Osteocyte (in vitro differentiated cells): Measurements from ENCODE around the gene ZFX. TPM values are rescaled to one million over a fixed set of nuclear protein-coding genes. Genes with fewer than 3 reads are reported as not detected.

Experiments
- DNase-seq: peaks from one replicate; pipeline ENCODE4 v3.0.0; 2021; ENCODE audit warnings: mixed read lengths; ENCODE audit not compliant: unreplicated experiment; ENCODE audit errors: extremely low spot score
- H3K27ac Mint-ChIP-seq: one replicate; pipeline ENCODE4 v1.8.0; 2021; ENCODE audit warnings: mild to moderate bottlenecking, mixed read lengths; ENCODE audit not compliant: unreplicated experiment
- H3K27me3 Mint-ChIP-seq: one replicate; pipeline ENCODE4 v1.8.0; 2021; ENCODE audit warnings: mixed read lengths; ENCODE audit not compliant: unreplicated experiment
- H3K36me3 Mint-ChIP-seq: one replicate; pipeline ENCODE4 v1.8.0; 2021; ENCODE audit warnings: mixed read lengths; ENCODE audit not compliant: unreplicated experiment
- H3K4me1 Mint-ChIP-seq: one replicate; pipeline ENCODE4 v1.8.0; 2021; ENCODE audit warnings: mixed read lengths; ENCODE audit not compliant: unreplicated experiment
- H3K4me3 Mint-ChIP-seq: one replicate; pipeline ENCODE4 v1.8.0; 2021; ENCODE audit warnings: mild to moderate bottlenecking, moderate library complexity, mixed read lengths; ENCODE audit not compliant: unreplicated experiment
- H3K9me3 Mint-ChIP-seq: one replicate; pipeline ENCODE4 v1.8.0; 2021; ENCODE audit warnings: mixed read lengths; ENCODE audit not compliant: unreplicated experiment
- total RNA-seq: library from RNA; stranded (reverse); gene quantifications from 2 replicates; pipeline ENCODE4 v1.2.1, GENCODE V29; 2021
- TF ChIP-seq, protein P1 (sequence below): fragments of 200-600 bp; sonication (generic); IDR thresholded peaks from 2 replicates; pipeline ENCODE4 v1.5.0; 2021; ENCODE audit warnings: antibody characterized with exemption, mild to moderate bottlenecking, moderate library complexity

The ZFX gene
- total RNA-seq, 1 donor from 2014 or later, result 84.6 TPM

DNA sequence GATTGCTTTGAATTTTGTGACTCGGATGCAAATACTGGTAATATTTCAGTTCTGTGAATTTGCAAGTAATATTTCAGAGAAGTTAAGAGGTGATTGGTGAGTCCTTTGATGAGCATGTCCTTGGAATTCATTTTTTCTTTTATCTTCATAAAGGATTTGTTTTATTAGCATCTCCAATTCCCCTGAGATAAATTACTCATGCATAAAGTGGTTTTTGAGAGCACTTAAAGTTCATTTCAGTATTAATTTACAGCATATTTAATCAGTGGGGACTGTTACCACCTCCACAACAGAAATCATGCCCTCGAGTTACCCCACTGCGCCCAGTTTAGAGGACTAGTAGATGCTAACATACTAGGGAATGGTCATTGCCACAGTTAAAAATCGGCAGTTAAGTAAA lies 65.0 kb downstream of the ZFX start:
- peaks cover 31% of the 10 kb centered on the region for H3K36me3 Mint-ChIP-seq
- no peak overlapping the region for H3K27ac Mint-ChIP-seq
- no peak for DNase-seq
- H3K4me3 Mint-ChIP-seq, result no peak overlapping the region
- H3K9me3 Mint-ChIP-seq, result no peaks in the 10 kb centered on the region
- H3K4me1 Mint-ChIP-seq, result no peaks in the 10 kb centered on the region
- TF ChIP-seq, protein P1, sequence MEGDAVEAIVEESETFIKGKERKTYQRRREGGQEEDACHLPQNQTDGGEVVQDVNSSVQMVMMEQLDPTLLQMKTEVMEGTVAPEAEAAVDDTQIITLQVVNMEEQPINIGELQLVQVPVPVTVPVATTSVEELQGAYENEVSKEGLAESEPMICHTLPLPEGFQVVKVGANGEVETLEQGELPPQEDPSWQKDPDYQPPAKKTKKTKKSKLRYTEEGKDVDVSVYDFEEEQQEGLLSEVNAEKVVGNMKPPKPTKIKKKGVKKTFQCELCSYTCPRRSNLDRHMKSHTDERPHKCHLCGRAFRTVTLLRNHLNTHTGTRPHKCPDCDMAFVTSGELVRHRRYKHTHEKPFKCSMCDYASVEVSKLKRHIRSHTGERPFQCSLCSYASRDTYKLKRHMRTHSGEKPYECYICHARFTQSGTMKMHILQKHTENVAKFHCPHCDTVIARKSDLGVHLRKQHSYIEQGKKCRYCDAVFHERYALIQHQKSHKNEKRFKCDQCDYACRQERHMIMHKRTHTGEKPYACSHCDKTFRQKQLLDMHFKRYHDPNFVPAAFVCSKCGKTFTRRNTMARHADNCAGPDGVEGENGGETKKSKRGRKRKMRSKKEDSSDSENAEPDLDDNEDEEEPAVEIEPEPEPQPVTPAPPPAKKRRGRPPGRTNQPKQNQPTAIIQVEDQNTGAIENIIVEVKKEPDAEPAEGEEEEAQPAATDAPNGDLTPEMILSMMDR, result no peak
- no peaks in the 10 kb centered on the region for H3K27me3 Mint-ChIP-seq

DNA sequence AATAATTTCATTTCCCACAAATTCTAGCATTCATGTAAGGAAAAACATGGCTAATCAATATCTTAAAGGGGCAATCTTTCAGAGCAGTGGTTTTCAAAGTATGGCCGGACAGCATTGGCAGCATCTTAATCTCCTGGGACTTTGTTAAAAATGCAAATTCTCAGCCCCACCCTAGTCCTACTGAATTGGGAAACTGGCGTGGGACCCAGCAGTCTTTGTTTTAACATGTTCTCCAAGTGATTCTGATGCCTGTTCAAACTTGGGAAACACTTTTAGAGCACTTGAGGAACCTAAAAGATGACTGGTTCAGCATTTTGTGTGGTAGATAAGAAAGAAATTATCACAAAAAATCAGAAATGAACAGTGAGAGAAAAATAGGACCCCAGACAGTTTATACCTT lies 65.7 kb downstream of the ZFX start:
- Mint-ChIP-seq H3K4me3 (no peak overlapping the region), H3K27me3 (no peaks in the 10 kb centered on the region), H3K4me1 (no peaks in the 10 kb centered on the region), H3K27ac (no peak overlapping the region), H3K9me3 (no peaks in the 10 kb centered on the region), H3K36me3 (peaks cover 27% of the 10 kb centered on the region)
- no peak for DNase-seq
- TF ChIP-seq, protein P1, result no peak

DNA sequence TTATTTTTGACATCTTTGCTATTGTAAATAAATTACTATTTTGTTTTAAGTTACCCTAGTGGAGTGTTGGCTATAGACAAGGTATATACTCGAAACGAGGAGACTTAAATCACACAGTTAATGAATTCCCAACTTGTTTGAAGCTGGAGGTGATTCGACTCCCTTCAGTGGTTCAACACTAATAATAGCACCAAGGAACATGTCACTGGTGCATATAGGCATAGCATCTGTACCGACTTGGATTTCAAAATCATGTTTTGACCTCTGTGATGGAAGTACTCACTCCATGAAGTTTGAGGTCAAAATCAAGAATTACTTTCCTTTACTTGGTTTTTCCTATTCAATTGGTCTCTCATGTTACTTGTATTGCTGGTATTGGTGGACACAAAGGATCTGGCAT lies 66.5 kb downstream of the ZFX start:
- no peaks in the 10 kb centered on the region for H3K27me3 Mint-ChIP-seq
- H3K27ac Mint-ChIP-seq, result no peak overlapping the region
- peaks cover 21% of the 10 kb centered on the region for H3K36me3 Mint-ChIP-seq
- H3K4me3 Mint-ChIP-seq, result no peak overlapping the region
- no peak for DNase-seq
- no peaks in the 10 kb centered on the region for H3K9me3 Mint-ChIP-seq
- H3K4me1 Mint-ChIP-seq, result no peaks in the 10 kb centered on the region
- TF ChIP-seq, protein P1, result no peak

DNA sequence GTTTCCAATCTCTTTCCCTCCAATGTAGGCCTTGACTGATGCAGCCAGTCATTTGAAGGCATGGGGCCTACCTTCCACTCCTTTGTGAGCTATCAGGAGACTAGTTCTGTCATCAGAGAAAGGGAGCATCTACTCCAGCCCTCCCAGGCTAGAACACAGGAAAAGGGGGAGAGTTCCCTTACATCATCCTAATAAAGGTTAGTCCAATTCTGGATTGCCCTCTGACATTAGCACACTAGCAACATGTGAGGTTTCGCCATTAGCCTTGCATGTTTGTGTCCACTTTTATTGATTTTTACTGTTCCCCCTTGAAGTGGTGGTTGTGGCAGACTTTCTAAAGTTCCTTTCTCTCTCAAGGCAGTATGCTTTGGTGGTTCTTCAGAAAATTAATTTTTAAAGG lies 67.3 kb downstream of the ZFX start:
- no peaks in the 10 kb centered on the region for H3K27me3 Mint-ChIP-seq
- no peak for DNase-seq
- H3K9me3 Mint-ChIP-seq, result no peaks in the 10 kb centered on the region
- no peak overlapping the region for H3K27ac Mint-ChIP-seq
- no peak overlapping the region for H3K4me3 Mint-ChIP-seq
- TF ChIP-seq, protein P1, result no peak
- H3K36me3 Mint-ChIP-seq, result peaks cover 19% of the 10 kb centered on the region
- no peaks in the 10 kb centered on the region for H3K4me1 Mint-ChIP-seq

DNA sequence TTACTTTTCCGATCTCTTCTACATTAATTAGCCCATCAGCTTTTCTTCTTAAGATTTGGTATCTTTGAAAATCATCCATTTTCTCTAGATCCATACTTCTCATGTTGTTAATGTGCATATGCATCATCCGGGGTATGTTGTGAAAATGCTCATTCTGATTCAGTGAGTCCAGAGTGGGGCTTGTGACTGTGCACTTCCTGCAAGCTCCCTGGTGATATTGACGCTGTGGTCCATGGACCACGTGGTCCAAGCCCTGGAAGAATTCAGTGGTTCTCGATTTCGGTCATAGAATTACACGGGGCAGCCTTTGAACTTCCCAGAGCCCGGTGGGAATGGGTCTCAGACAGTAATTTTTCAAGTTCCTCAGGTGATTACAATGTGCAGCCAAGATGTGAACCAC lies 69.8 kb downstream of the ZFX start:
- no peaks in the 10 kb centered on the region for H3K27me3 Mint-ChIP-seq
- no peaks in the 10 kb centered on the region for H3K4me1 Mint-ChIP-seq
- no peak for DNase-seq
- peaks cover 13% of the 10 kb centered on the region for H3K36me3 Mint-ChIP-seq
- TF ChIP-seq, protein P1, result no peak
- no peak overlapping the region for H3K4me3 Mint-ChIP-seq
- H3K27ac Mint-ChIP-seq, result no peak overlapping the region
- no peaks in the 10 kb centered on the region for H3K9me3 Mint-ChIP-seq
